ENCODE results near the gene NEK7. TPM values are rescaled to one million over a fixed set of nuclear protein-coding genes. Genes with fewer than 3 reads are reported as not detected.

NEK7 gene
- total RNA-seq, 4 donors from 2014 or later, result 95.7 to 145 (median 132) TPM

DNA sequence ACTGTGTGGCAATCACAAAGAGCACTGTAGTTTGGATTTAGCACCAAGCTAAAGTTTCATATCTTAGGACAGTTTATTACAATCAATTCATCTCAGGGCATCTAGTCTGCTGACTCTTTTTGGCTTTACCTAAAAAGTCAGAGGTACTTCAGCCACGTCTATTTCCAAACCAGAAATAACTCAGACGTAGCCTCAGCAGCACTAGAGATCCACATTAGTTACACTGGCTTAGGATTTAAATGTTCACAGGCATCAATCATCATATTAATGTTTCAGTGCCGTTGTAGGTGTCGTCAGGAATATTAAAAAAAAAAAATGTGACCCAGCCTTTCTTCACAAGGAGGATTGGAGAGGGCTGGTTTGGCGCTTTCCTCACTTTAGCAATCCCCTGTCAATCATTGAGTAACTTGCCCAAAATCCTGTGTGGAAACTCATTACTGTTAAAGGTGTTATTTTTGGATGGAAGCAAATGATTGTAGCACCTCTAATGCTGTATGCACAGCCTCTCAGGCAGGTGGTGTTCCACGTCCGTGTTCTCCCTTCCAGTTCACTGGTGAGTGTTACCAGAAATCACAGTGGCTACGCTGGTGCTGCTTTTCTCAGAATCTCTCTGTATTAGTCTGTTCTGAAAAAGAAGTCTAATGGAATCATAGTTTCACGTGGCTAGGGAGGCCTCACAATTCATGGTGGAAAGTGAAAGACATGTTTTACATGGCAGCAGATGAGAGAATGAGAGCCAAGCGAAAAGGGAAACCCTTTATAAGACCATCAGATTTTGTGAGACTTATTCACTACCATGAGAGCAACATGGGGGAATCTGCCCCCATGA lies 45.4 kb downstream of the NEK7 start:
- H3K27ac ChIP-seq, result no peak overlapping the region
- no peaks in the 10 kb centered on the region for H3K9me3 ChIP-seq
- intact Hi-C loops (cut with DNase I; ENCODE audit: low total_unique reads), result no loop called here
- H3K4me1 ChIP-seq, result no peaks in the 10 kb centered on the region
- no peak for TF ChIP-seq POLR2A (IDR thresholded peaks at IDR 0.05)
- TF ChIP-seq, protein P1, sequence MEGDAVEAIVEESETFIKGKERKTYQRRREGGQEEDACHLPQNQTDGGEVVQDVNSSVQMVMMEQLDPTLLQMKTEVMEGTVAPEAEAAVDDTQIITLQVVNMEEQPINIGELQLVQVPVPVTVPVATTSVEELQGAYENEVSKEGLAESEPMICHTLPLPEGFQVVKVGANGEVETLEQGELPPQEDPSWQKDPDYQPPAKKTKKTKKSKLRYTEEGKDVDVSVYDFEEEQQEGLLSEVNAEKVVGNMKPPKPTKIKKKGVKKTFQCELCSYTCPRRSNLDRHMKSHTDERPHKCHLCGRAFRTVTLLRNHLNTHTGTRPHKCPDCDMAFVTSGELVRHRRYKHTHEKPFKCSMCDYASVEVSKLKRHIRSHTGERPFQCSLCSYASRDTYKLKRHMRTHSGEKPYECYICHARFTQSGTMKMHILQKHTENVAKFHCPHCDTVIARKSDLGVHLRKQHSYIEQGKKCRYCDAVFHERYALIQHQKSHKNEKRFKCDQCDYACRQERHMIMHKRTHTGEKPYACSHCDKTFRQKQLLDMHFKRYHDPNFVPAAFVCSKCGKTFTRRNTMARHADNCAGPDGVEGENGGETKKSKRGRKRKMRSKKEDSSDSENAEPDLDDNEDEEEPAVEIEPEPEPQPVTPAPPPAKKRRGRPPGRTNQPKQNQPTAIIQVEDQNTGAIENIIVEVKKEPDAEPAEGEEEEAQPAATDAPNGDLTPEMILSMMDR (IDR thresholded peaks at IDR 0.05), result no peak
- no peak overlapping the region for H3K4me3 ChIP-seq
- H3K27me3 ChIP-seq, result no peaks in the 10 kb centered on the region
- DNase-seq, result no peak
- H3K36me3 ChIP-seq, result no peaks in the 10 kb centered on the region

DNA sequence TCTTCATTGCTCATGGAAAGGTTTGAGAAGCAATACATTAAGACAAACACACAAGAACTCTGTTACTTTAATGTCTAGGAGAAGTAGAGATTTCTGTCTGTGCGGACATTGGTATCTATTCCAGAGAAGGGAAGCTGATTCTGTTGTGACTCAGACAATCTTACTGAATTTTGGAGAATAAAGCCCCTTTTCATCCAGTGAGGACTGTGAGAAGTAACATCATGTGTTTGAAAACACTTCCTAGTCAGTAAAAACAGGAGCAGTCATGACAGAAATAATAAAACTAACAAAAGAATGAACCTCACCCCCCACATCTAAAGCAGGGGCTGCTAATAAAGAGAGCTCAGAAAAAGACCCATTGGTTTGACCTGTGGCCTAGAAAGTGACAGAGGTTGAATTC lies 46.6 kb downstream of the NEK7 start:
- TF ChIP-seq POLR2A (IDR thresholded peaks at IDR 0.05), result no peak
- TF ChIP-seq, protein P1 (IDR thresholded peaks at IDR 0.05), result no peak
- intact Hi-C loops (cut with DNase I; ENCODE audit: low total_unique reads), result no loop called here
- H3K9me3 ChIP-seq, result no peaks in the 10 kb centered on the region
- no peak overlapping the region for H3K27ac ChIP-seq
- no peaks in the 10 kb centered on the region for H3K36me3 ChIP-seq
- H3K4me3 ChIP-seq, result no peak overlapping the region
- DNase-seq, result no peak
- H3K4me1 ChIP-seq, result no peaks in the 10 kb centered on the region
- H3K27me3 ChIP-seq, result no peaks in the 10 kb centered on the region

DNA sequence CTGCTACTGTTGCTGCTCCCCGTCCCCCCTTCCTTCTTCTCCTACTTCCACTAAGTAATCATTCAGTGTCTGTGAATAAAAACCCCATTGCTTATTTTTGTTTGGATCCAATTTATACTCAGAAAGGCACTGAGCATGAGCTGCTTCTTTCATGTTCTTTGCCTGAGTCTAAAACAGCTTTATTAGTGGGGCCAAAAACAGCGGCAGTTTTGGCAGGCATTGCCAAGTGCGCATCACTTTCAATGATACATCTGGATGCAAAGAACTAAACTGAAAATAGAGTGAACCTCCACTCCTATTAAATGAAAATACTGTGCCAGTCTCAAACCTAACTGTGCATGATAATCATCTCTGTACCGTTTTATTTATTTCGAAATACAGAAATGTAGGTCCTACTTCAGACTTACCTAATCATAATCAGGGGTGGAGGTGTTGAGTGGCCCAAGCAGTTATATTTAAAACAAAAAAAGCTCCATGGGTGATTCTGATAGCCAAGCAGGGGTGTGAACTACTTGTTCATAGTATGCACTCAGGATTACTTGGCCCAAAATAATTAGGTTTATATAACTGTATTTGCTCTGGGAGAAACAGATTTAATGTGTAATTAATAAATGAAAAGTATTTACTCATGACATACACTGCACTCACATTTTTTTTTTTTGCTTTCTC lies 48.4 kb downstream of the NEK7 start:
- Histone ChIP-seq H3K27me3 (no peaks in the 10 kb centered on the region), H3K9me3 (no peaks in the 10 kb centered on the region), H3K4me3 (no peak overlapping the region), H3K4me1 (no peaks in the 10 kb centered on the region), H3K36me3 (no peaks in the 10 kb centered on the region), H3K27ac (no peak overlapping the region)
- intact Hi-C loops (cut with DNase I; ENCODE audit: low total_unique reads), result no loop called here
- no peak for TF ChIP-seq POLR2A (IDR thresholded peaks at IDR 0.05)
- TF ChIP-seq, protein P1 (IDR thresholded peaks at IDR 0.05), result no peak
- no peak for DNase-seq

DNA sequence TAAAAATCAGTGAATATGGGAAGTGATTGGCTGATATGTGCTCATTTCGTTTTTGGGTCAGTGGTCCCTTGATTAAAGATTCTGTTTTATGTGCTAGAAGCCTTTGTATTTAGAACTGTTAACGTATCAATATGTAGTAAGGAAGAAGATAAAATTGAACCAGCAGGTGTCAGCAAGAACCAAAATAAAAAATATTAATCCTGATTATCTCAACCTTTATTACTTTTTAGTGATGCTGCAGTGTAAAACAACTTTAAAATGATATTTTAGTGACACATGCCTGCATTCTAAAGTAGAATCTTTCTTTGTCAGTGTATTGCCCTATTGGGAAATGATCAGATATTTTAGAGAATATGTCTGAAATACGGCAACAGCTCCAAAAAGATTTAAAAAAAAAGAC lies 49.5 kb downstream of the NEK7 start:
- H3K27ac ChIP-seq, result no peak overlapping the region
- no peaks in the 10 kb centered on the region for H3K36me3 ChIP-seq
- no peak for DNase-seq
- no peaks in the 10 kb centered on the region for H3K4me1 ChIP-seq
- no peaks in the 10 kb centered on the region for H3K27me3 ChIP-seq
- intact Hi-C loops (cut with DNase I; ENCODE audit: low total_unique reads), result no loop called here
- no peak for TF ChIP-seq POLR2A (IDR thresholded peaks at IDR 0.05)
- TF ChIP-seq, protein P1 (IDR thresholded peaks at IDR 0.05), result no peak
- H3K9me3 ChIP-seq, result no peaks in the 10 kb centered on the region
- no peak overlapping the region for H3K4me3 ChIP-seq

DNA sequence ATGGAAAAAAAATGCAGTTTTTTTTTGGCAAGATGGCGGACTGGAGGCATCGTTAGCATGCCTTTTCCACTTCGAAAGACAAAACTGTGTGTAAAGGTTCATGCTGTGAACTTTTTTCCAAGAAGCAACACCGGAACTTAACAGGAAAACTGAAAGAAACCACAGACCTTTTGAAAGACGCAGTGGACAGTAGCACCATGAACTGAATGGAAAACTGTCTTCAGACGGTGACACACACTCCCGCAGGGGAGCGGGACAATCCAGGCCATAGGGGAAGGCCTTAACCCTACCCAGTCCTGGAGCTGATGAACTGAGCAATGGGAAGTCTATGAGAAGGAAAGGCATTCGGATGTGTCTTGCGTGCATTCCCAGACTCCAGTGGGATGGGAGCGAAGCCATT lies 54.9 kb downstream of the NEK7 start:
- no peak for DNase-seq
- Histone ChIP-seq H3K27ac (no peak overlapping the region), H3K9me3 (peaks cover 0 to 13% of the 10 kb centered on the region in 2 donors), H3K27me3 (no peaks in the 10 kb centered on the region), H3K4me3 (no peak overlapping the region), H3K4me1 (no peaks in the 10 kb centered on the region), H3K36me3 (no peaks in the 10 kb centered on the region)
- TF ChIP-seq, protein P1 (IDR thresholded peaks at IDR 0.05), result no peak
- TF ChIP-seq POLR2A (IDR thresholded peaks at IDR 0.05), result no peak
- intact Hi-C loops (cut with DNase I; ENCODE audit: low total_unique reads), result no loop called here

All from uterus (tissue), 4 donors.